WTC11 (cell line): ENCODE data around the gene ITPR1. TPM values are rescaled to one million over a fixed set of nuclear protein-coding genes. Genes with fewer than 3 reads are reported as not detected.

Source experiments
- ATAC-seq: fragments of 200-7000 bp; cut with Tn5 transposase; 2 replicates; pipeline ENCODE4 v1.10.0; 2021; ENCODE audit warnings: mild to moderate bottlenecking, moderate library complexity
- CTCF ChIA-PET: fragments of 300-600 bp; sonication (Branson Sonifier 250); formaldehyde crosslinking; loops from one replicate; lab custom pipeline; 2021; ENCODE audit warnings: antibody characterized with exemption; lab: Charles Lee
- POLR2A ChIA-PET: fragments of 350-600 bp; sonication (Branson Sonifier 250); formaldehyde crosslinking; loops from one replicate; lab custom pipeline; 2021; ENCODE audit warnings: antibody characterized with exemption; lab: Charles Lee
- DNase-seq: peaks from one replicate; pipeline ENCODE4 v3.0.0; 2021; ENCODE audit warnings: low spot score
- H3K27ac Mint-ChIP-seq: 2 replicates; pipeline ENCODE4 v1.8.0; 2021; ENCODE audit warnings: mixed read lengths
- H3K27me3 Mint-ChIP-seq: 2 replicates; pipeline ENCODE4 v1.8.0; 2021; ENCODE audit warnings: low read depth, mild to moderate bottlenecking, moderate library complexity, mixed read lengths
- H3K36me3 Mint-ChIP-seq: 2 replicates; pipeline ENCODE4 v1.8.0; 2021; ENCODE audit warnings: mixed read lengths
- H3K4me1 Mint-ChIP-seq: 2 replicates; pipeline ENCODE4 v1.8.0; 2022; ENCODE audit warnings: mixed read lengths
- H3K4me3 Mint-ChIP-seq: 2 replicates; pipeline ENCODE4 v1.8.0; 2021; ENCODE audit warnings: mild to moderate bottlenecking, moderate library complexity, mixed read lengths
- H3K9me3 Mint-ChIP-seq: 2 replicates; pipeline ENCODE4 v1.8.0; 2021; ENCODE audit warnings: mixed read lengths
- CBFB ChIP-seq: sonication (generic); formaldehyde crosslinking; IDR thresholded peaks from 2 replicates; pipeline ENCODE4 v1.8.1; 2022; ENCODE audit warnings: mild to moderate bottlenecking, low read depth, missing genetic modification reagents
- CREB1 ChIP-seq: sonication (generic); formaldehyde crosslinking; IDR thresholded peaks from 2 replicates; pipeline ENCODE4 v1.8.0; 2023; ENCODE audit warnings: mild to moderate bottlenecking, missing genetic modification reagents
- ESRRA ChIP-seq: sonication (generic); formaldehyde crosslinking; IDR thresholded peaks from 2 replicates; pipeline ENCODE4 v1.8.1; 2022; ENCODE audit warnings: mild to moderate bottlenecking, missing genetic modification reagents, borderline replicate concordance
- GABPB1 ChIP-seq: sonication (generic); formaldehyde crosslinking; IDR thresholded peaks from 2 replicates; pipeline ENCODE4 v1.8.1; 2023; ENCODE audit warnings: mild to moderate bottlenecking, missing genetic modification reagents
- GTF2I ChIP-seq: fragments of 250-450 bp; sonication (Bioruptor Pico); conservative IDR thresholded peaks from 2 replicates; pipeline ENCODE4 v1.4.0; 2021; ENCODE audit warnings: mild to moderate bottlenecking
- KAT7 ChIP-seq: sonication (generic); formaldehyde crosslinking; IDR thresholded peaks from 2 replicates; pipeline ENCODE4 v1.8.1; 2023; ENCODE audit warnings: missing genetic modification reagents, mild to moderate bottlenecking, borderline replicate concordance
- MXD4 ChIP-seq: fragments of 250-450 bp; sonication (Bioruptor Pico); IDR thresholded peaks from 2 replicates; pipeline ENCODE4 v1.8.0; 2021; ENCODE audit warnings: mild to moderate bottlenecking, moderate library complexity, borderline replicate concordance
- MYBL2 ChIP-seq: sonication (generic); formaldehyde crosslinking; IDR thresholded peaks from 2 replicates; pipeline ENCODE4 v1.8.1; 2023; ENCODE audit warnings: mild to moderate bottlenecking, moderate library complexity, missing genetic modification reagents
- NR3C1 ChIP-seq: sonication (generic); formaldehyde crosslinking; conservative IDR thresholded peaks from 2 replicates; pipeline ENCODE4 v1.8.1; 2023; ENCODE audit warnings: low read depth, mild to moderate bottlenecking, missing genetic modification reagents
- OVOL2 ChIP-seq: fragments of 250-450 bp; sonication (Bioruptor Pico); IDR thresholded peaks from 2 replicates; pipeline ENCODE4 v1.9.0; 2021; ENCODE audit warnings: mild to moderate bottlenecking, borderline replicate concordance
- PREB ChIP-seq: sonication (generic); formaldehyde crosslinking; IDR thresholded peaks from 2 replicates; pipeline ENCODE4 v1.8.1; 2022; ENCODE audit warnings: mild to moderate bottlenecking, missing genetic modification reagents, moderate library complexity, borderline replicate concordance
- STAT6 ChIP-seq: sonication (generic); formaldehyde crosslinking; conservative IDR thresholded peaks from 2 replicates; pipeline ENCODE4 v1.8.1; 2023; ENCODE audit warnings: mild to moderate bottlenecking, low read depth, missing genetic modification reagents, moderate library complexity
- ZNF121 ChIP-seq: sonication (generic); formaldehyde crosslinking; IDR thresholded peaks from 2 replicates; pipeline ENCODE4 v1.8.0; 2023; ENCODE audit warnings: missing genetic modification reagents
- ZNF232 ChIP-seq: sonication (generic); formaldehyde crosslinking; IDR thresholded peaks from 2 replicates; pipeline ENCODE4 v1.8.0; 2022; ENCODE audit warnings: mild to moderate bottlenecking, missing genetic modification reagents
- ZNF396 ChIP-seq: fragments of 250-450 bp; sonication (Bioruptor Pico); IDR thresholded peaks from 2 replicates; pipeline ENCODE4 v1.8.0; 2021; ENCODE audit warnings: mild to moderate bottlenecking, moderate library complexity, borderline replicate concordance
- total RNA-seq: library from RNA; stranded (reverse); gene quantifications from 3 replicates; pipeline ENCODE4 v1.2.3, GENCODE V29; 2021
- TF ChIP-seq, protein P1 (sequence below): fragments of 200-600 bp; IDR thresholded peaks from 2 replicates; pipeline ENCODE4 v1.8.0; 2022; ENCODE audit warnings: antibody characterized with exemption
- TF ChIP-seq, protein P2 (sequence below): fragments of 250-450 bp; sonication (Bioruptor Pico); IDR thresholded peaks from 2 replicates; pipeline ENCODE4 v1.9.0; 2021; ENCODE audit warnings: moderate library complexity, mild to moderate bottlenecking, inconsistent platforms, borderline replicate concordance
- TF ChIP-seq, protein P3 (sequence below): sonication (generic); formaldehyde crosslinking; IDR thresholded peaks from 2 replicates; pipeline ENCODE4 v1.8.1; 2022; ENCODE audit warnings: low read depth, missing genetic modification reagents, borderline replicate concordance

The ITPR1 gene
- total RNA-seq, 1 experiment from 2014 or later, result 11.8 TPM

DNA sequence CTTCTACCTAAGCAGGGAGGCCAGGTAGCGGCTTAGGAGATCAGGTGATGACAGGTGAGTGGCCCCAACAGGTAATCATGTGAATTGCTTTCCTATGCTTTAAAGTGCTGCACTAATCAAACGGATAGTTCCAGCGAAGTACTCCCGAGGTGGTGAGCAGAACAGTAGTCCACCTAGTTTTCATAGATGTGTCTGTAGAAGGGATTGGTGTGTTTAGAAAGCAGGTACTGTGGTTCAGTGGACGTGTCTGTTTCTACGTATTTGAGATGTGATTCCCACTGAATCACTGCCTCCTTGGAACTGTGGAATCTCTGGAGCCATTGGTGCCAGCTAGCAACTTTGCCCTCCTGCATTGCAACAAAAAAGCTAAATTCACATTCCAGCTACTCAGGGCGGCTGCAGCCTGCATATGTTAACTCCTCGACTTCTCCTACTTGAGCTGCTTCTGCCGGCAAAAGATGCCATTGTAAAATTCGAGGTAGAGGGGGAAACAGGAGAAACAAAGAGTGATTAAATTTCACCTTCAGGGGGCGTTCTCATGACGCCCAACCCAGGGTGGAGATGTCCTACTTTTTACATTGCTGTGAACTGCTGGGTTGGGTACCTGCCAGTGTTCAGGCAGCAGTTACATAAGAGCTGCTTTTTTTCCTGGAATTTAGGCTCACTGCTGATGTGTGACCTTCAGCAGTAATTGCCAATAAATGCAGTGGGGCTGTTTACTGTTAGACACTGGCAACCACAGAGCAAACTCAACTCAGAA, 227.3 kb downstream of the ITPR1 start:
- H3K4me1 Mint-ChIP-seq, result peaks cover 39% of the 10 kb centered on the region
- no peaks in the 10 kb centered on the region for H3K27me3 Mint-ChIP-seq
- H3K36me3 Mint-ChIP-seq, result no peaks in the 10 kb centered on the region
- peak overlapping the region; percentile 83 for H3K27ac Mint-ChIP-seq
- peak overlapping the region; percentile 27 for H3K4me3 Mint-ChIP-seq
- TF ChIP-seq, protein P1, sequence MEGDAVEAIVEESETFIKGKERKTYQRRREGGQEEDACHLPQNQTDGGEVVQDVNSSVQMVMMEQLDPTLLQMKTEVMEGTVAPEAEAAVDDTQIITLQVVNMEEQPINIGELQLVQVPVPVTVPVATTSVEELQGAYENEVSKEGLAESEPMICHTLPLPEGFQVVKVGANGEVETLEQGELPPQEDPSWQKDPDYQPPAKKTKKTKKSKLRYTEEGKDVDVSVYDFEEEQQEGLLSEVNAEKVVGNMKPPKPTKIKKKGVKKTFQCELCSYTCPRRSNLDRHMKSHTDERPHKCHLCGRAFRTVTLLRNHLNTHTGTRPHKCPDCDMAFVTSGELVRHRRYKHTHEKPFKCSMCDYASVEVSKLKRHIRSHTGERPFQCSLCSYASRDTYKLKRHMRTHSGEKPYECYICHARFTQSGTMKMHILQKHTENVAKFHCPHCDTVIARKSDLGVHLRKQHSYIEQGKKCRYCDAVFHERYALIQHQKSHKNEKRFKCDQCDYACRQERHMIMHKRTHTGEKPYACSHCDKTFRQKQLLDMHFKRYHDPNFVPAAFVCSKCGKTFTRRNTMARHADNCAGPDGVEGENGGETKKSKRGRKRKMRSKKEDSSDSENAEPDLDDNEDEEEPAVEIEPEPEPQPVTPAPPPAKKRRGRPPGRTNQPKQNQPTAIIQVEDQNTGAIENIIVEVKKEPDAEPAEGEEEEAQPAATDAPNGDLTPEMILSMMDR, result 0 out of 2 replicates have a peak, but pooled peaks have one; percentile 17
- TF ChIP-seq, protein P2, sequence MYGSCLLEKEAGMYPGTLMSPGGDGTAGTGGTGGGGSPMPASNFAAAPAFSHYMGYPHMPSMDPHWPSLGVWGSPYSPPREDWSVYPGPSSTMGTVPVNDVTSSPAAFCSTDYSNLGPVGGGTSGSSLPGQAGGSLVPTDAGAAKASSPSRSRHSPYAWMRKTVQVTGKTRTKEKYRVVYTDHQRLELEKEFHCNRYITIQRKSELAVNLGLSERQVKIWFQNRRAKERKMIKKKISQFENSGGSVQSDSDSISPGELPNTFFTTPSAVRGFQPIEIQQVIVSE (CRISPR knock-in tag), result no peak
- TF ChIP-seq GABPB1 (CRISPR knock-in tag), result peak; percentile 47; the same call in 1 of the 2 replicates
- ATAC-seq (peak; percentile 76), DNase-seq (peak; percentile 28)
- no peaks in the 10 kb centered on the region for H3K9me3 Mint-ChIP-seq
- CTCF ChIA-PET, result interaction anchor here (0.6 to 2.9 kb wide), 47 partner anchors 9 to 949 kb away, joined by 3 to 63 read pairs (median 4); no protein-coding TSS in a partner anchor
- POLR2A ChIA-PET, result interaction anchor here (0.5 to 2.0 kb wide), 5 partner anchors 9 to 277 kb away, joined by 3 to 6 read pairs (median 3); no protein-coding TSS in a partner anchor

- DNase-seq (no peak), ATAC-seq (peak; percentile 35)
- no peak overlapping the region for H3K4me3 Mint-ChIP-seq
- H3K36me3 Mint-ChIP-seq, result no peaks in the 10 kb centered on the region
- H3K4me1 Mint-ChIP-seq, result peaks cover 39% of the 10 kb centered on the region
- no peak for TF ChIP-seq ZNF232
- CTCF ChIA-PET, result interaction anchor here (1.2 to 2.9 kb wide), 8 partner anchors 11 to 318 kb away, joined by 3 to 63 read pairs (median 8); no protein-coding TSS in a partner anchor
- POLR2A ChIA-PET, result interaction anchor here (0.6 to 2.0 kb wide), 4 partner anchors 9 to 255 kb away, joined by 3 to 10 read pairs (median 5); no protein-coding TSS in a partner anchor
- H3K27ac Mint-ChIP-seq, result peak overlapping the region; percentile 39; the same call in 1 of the 2 replicates
- H3K27me3 Mint-ChIP-seq, result no peaks in the 10 kb centered on the region
- no peaks in the 10 kb centered on the region for H3K9me3 Mint-ChIP-seq
These were observed 228.4 kb downstream of the ITPR1 start for GRCh38 chr3:4721511-4721911.

- ATAC-seq (peak; percentile 52), DNase-seq (no peak)
- Mint-ChIP-seq H3K27me3 (no peaks in the 10 kb centered on the region), H3K27ac (peak overlapping the region; percentile 86), H3K36me3 (no peaks in the 10 kb centered on the region), H3K9me3 (no peaks in the 10 kb centered on the region), H3K4me3 (no peak overlapping the region), H3K4me1 (peaks cover 39% of the 10 kb centered on the region)
- ChIA-PET POLR2A (no interaction called here), CTCF (no interaction called here)
- TF ChIP-seq NR3C1 (CRISPR knock-in tag), result no peak
- no peak for TF ChIP-seq MYBL2
- TF ChIP-seq, protein P2 (CRISPR knock-in tag), result no peak
- TF ChIP-seq ESRRA (CRISPR knock-in tag), result no peak
- TF ChIP-seq MXD4 (CRISPR knock-in tag), result no peak
- no peak for TF ChIP-seq ZNF232
- no peak for TF ChIP-seq STAT6
- TF ChIP-seq, protein P3, sequence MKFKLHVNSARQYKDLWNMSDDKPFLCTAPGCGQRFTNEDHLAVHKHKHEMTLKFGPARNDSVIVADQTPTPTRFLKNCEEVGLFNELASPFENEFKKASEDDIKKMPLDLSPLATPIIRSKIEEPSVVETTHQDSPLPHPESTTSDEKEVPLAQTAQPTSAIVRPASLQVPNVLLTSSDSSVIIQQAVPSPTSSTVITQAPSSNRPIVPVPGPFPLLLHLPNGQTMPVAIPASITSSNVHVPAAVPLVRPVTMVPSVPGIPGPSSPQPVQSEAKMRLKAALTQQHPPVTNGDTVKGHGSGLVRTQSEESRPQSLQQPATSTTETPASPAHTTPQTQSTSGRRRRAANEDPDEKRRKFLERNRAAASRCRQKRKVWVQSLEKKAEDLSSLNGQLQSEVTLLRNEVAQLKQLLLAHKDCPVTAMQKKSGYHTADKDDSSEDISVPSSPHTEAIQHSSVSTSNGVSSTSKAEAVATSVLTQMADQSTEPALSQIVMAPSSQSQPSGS (CRISPR knock-in tag), result no peak
- no peak for TF ChIP-seq ZNF121 (CRISPR knock-in tag)
- TF ChIP-seq KAT7 (CRISPR knock-in tag), result no peak
- no peak for TF ChIP-seq GTF2I
- TF ChIP-seq CREB1 (CRISPR knock-in tag), result no peak
- TF ChIP-seq CBFB (CRISPR knock-in tag), result no peak
- TF ChIP-seq ZNF396 (CRISPR knock-in tag), result no peak
- TF ChIP-seq OVOL2, result no peak
- no peak for TF ChIP-seq PREB (CRISPR knock-in tag)
These were observed 229.0 kb downstream of the ITPR1 start for GRCh38 chr3:4722103-4722502.
